Superior temporal gyrus (tissue), 1 donor: ENCODE measurements around the gene PTPRQ.
A peak's percentile ranks its signal among the peaks of the same experiment; 100 is the strongest.
"Not testable (repeated sequence)": the region's sequence is repeated elsewhere in the genome, so short reads cannot be mapped to it uniquely, and the experiment has no call there.

Experiments
- DNase-seq: peaks from one replicate; pipeline ENCODE4 v3.0.0-alpha.2; 2016; ENCODE audit errors: extremely low spot score

Gene PTPRQ

DNA sequence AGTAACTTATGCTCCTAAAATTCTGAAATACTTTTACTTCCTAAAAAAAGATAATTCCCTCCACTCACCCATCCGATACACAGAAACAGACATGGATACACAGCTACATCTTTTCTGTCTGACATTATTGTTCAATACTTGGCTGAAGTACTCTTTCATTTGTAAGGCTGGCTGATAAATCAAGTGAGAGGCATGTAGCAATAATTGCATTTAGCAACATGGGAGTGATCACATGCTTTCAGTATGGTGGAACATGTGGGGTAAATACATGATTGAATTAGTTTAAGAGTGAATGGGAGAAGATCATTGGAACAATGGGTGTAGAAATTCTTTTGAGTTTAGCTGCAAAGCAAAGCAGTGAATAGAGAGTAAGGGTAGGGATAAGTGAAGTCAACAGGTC is 25.6 kb downstream of the PTPRQ start:
- no peak for DNase-seq

DNA sequence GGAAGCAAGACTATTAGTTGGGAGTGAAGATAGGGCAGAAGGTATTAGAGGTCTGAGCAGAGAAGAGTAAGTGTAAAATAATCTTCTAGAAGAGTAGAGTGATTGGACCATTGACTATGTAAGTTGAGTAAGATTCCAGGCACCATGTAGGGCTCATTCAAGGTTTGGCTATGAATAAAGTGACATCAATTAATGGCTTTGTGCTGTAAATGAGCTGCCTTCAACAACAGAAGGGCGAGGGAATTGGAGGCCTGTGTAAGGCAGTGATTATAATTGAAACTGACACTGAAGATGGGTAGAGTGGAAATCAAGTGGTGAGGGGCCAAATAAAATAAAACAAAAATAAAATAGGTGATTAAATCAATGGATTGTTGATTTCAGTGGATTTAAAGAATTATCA is 26.4 kb downstream of the PTPRQ start:
- DNase-seq: no peak

DNA sequence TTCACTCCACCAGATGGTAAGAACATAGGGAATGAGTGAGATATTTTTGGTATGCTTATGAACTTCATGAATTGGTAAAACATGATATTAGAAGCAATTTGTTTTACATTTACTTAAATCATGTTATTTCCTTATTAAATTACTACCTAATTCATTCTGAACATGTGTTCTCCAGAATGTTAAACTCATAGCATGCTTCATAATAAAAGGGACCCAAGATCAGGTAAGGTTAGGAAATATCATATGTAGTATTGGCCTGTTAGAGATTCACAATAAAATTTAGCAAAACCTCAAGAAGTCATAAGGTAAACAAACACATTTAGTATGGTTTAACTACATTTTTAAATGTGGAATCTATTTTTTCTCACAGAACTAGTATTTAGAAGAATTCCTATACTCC is 28.2 kb downstream of the PTPRQ start:
- DNase-seq: no peak

DNA sequence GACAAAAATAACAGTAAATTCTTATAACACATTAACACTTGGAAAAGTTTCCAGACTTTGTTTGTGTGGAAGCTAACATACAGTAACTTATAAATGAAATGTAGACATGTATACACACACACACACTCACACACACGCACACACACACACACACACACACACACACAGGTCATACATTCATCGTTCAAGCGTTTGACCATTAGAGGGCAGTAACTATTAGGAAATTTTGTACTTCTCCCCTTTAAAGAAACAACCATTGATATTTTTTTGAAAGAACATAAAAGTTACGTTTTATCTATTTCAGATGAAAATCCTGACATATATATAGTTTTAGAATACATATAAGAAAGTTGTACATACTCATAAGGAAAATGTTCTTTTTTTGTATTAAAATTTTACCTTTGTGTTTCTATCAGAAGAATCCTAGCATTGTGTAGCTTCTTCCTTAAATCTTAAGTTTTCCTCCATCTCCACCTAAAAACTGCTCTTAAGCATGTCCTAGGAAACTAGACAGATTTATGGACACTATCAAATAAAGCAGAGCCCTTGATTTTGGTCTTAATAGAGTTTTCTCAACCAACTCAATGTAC is 29.0 kb downstream of the PTPRQ start:
- peak; percentile 42 for DNase-seq

DNA sequence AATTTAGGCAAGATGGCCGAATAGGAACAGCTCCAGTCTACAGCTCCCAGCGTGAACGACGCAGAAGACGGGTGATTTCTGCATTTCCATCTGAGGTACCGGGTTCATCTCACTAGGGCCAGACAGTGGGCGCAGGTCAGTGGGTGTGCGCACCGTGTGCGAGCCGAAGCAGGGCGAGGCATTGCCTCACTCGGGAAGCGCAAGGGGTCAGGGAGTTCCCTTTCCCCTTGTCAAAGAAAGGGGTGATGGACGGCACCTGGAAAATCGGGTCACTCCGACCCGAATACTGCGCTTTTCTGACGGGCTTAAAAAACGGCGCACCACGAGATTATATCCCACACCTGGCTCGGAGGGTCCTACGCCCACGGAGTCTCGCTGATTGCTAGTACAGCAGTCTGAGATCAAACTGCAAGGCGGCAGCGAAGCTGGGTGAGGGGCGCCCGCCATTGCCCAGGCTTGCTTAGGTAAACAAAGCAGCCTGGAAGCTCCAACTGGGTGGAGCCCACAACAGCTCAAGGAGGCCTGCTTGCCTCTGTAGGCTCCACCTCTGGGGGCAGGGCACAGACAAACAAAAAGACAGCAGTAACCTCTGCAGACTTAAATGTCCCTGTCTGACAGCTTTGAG is 33.6 kb downstream of the PTPRQ start:
- DNase-seq: not testable (repeated sequence)

DNA sequence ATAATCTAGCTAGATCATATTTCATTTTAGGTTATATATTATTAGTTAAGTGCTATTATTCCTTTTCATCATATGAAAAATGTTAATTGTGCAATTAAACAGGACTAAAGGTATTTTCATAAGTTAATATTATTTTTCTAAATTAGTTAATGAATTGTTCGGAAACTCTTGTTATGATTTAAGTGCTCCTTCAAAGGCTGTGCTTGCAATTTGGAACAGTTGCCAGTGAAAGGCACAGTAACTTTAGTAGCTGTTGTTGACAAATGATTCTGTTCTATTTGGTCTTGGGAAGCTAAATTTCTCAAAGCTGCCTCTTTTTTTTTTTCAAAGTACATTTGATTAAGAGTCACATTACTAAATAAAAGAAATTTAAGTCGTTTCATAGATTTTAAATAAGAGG is 40.7 kb downstream of the PTPRQ start:
- DNase-seq: no peak

DNA sequence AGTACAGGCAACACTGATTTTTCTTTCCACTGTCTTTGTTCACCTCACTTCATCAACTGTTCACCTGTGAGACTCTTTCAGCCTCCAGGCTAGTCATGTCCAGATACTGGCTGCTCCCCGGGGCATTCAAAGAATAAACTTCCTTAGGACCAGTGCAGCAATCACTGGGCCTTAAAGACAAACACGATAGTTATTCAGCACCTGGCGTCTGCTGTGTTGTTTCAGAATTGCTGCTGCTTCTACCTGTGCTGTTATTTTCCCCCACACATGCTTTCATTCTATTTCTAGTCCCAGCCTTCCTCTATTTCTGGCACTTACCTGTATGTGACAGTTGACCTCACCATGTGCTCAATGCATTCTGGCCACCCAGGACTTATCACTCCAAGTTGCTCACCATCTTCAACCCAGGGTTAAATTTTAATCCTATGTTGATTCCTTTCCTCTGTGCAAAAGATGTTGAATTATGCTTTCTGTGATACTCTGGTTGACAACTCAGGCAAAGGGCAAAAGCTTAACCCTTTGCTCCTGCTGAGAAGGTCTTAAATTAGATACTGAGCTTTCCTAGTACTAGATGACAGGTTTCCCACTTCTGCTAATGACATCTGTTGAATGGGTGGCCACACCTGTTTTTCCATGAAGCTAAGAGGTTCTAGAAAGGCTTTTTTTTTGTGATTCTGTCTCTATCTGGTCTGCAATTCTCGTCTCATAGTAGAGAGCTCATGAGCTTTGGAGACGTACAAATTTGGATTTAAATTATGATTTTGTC is 41.4 kb downstream of the PTPRQ start:
- no peak for DNase-seq

DNA sequence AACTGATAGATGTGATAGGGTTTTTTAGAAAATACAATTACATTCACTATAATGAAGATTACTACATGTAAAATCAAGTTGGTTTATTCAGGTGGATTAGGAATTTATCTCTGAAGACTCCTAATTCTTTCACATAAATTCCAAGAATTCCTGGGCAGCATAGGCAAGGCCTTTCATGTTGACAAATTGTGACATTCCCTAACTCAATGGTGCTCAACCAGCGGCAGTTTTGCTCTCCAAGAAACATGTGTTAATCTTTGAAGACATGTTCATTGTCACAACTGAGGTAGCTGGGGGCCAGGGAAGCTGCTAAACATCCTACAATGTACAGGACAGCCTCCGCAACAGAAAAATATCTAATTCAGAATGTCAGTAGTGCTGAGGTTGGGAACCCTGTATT is 46.3 kb downstream of the PTPRQ start:
- DNase-seq: no peak

DNA sequence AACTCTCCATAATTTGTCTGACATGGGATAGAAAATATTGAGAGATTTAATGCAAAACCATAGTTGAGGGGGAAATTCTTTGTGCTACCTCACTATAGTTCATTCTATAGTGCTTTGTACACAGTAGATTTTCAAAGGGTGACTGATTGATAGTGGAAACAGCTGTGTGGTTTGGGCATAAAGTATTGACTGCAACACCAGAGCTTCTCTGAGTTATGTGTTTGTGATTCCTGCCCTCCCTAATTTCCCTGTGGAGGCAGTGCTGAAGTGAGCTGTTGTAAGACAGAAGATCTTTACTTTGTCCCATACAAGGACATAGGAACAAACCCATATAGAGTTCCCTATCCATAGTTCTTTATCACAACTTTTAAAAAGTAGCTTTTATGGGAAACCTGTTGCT is 47.1 kb downstream of the PTPRQ start:
- DNase-seq: no peak

DNA sequence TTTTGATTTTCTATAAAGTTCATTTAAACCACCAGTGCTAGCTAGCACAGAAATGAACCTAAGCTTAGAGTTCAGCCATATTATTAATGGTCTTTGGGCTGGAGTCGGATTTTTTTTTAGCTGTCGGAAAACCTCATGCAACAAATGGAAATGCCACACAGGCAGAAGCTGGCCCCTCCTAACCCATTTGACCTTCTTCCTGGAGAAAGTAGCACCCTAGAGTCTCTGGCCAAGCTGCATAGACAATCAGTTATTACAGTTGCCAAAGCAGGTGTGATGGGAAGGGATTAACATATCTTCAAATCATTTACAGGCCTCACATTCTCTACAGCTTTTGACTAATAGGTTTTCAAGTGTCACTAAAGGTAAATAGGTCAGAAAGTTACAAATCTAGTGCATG is 49.4 kb downstream of the PTPRQ start:
- no peak for DNase-seq

DNA sequence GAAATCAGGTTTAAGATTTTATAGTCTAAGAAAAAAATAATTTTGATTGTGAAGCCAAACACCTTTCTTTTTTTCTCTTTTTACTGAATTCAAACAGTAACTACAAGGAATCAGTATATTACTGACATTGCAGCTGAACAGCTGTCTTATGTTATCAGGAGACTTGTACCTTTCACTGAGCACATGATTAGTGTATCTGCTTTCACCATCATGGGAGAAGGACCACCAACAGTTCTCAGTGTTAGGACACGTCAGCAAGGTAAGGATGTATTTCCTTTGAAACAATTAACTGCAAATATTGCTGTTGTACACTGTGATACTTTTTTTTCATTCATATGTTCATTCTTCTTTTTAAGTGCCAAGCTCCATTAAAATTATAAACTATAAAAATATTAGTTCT is 50.8 kb downstream of the PTPRQ start:
- DNase-seq: no peak

DNA sequence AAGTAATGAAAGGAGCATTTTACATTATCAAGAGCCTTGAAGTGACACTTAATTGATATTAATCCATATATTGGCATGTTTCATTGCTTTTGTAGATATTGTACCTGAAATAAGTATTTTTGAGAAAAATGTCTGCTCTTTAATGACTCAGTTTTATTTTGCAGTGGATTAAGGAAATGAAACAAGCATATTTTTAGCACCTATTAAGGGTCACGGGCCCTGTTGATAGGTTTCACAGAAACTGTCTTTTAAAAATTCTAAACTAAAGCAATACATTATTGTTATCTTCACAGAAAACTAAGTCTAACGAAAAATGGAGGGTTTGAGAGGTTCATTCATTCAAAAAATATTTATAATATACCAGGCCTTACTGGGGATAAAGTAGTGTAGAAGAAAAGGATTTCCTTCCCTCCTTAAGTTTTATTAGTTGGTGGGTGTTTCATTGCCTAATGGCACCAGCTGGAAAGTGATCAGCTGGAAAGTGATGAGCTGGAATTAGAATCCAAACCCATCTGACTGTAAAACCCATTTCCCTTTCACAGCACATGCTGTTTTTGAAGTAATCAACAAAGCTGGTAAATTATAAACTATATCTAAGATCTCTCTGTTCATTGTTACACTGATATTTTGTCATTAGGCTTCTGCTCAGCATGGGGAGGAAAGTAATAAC is 54.2 kb downstream of the PTPRQ start:
- DNase-seq: no peak

DNA sequence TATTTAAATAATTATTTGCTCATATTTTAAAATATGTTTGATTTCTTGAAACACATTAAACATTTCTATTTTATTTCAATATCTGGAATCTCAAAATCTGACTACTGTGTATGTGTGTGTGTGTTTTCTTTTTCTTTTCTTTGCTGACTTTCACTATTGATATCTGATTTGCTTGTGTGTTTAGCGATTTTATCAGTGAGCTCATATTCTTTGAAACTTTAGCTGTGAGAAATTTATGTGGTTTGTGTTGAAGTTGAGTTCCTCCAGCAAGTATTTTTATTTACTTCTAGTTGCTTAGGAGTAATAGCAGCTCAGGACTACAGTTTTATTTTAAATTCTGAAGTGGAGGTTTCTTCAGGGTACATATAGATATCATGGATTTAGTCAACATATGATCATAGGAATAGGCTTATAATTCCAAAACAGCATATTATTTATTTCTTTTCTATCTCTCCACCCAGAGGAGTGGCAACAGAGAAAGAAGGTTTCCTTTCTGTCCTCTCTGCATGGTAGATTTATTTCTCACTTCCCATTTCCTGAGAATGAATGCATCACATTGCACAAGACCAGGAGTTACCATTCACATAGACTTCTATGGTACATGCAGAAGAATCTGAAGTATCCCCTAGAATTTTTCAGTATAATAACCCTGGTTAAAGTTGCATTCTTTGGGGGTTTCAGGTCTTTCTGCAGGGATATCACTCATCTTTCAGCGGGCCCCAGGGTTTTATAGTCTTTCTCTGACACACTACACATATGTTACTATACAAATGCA is 60.5 kb downstream of the PTPRQ start:
- no peak for DNase-seq

DNA sequence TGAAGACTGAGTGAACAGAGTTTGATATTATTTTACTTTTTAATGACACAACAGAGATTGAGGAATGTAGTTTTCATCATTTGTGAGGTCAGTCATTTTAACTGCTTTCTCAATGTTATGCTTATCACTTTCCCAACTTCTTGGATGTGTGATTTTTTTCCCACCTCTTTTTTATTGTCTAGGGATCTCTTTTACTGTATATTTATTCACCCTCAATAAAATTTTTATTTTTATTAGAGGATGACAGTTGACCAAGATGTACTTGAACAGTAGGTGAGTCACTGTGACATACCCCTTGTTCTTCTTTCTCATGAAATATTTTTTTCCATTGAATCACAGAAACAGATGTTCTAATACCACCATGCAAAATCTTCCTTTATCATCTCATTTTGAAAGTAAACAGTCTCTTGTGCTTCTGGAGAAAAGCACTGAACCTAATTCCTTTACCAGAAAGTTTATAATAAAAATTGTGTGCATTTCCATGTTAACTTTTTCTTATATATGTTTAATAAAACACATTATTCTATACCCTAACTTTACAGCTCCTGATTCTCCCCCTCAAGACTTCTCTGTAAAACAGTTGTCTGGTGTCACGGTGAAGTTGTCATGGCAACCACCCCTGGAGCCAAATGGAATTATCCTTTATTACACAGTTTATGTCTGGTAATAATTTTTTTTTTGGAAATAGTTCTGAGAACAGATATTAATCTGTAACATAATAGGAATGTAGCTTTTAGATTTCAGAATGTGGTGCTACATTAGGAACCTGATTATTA is 65.9 kb downstream of the PTPRQ start:
- DNase-seq: no peak

DNA sequence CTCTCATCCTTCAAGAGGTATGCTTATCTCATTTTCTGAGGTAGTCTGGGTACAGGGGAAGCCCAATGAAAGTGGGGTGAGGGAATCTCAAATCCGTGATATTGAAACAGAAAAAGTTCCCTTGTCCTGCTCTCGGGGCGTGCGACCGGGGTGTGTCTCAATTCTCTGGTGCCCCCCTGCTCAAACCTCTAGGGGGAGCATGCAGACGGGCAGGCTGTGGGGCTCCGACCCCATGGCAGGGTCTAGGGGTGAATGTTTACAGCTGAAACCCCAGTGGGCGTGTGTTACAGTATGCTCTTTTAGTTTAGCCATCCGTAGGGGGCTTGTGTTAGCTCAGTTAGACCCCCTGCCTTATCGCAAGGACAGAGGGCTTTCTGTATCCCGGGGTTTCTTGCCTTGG is 68.7 kb downstream of the PTPRQ start:
- DNase-seq: no peak

DNA sequence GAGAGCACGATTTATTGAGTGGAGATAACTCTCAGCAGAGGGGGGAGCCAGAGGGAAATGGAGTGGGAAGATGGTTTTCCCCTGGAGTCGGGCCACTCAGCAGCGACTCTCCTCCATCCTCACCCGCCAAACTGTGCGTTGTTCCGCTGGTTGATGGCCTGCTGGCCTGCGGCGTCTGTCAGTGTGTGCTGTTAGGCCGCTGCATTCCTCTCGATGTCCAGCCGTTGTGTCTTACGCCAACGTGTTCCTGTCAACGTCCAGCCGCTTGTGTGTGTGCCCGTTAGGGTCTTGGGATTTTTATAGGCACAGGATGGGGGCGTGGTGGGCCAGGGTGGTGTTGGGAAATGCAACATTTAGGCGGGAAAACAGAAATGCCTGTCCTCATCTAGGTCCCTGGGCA is 69.2 kb downstream of the PTPRQ start:
- DNase-seq: no peak

DNA sequence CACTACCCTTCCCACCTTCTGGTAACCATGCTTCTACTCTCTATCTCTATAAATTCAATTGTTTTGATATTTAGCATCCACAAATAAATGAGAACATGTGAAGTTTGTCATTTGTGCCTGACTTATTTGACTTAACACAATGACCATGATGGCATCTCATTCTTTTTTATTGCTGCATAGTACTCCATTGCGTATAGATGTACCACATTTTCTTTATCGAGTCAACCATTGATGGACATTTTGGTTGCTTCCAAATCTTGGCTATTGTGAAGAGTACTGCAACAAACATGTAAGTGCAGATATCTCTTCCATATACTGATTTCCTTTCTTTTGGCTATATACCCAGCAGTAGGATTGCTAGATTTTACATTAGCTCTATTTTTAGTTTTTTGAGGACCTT is 73.6 kb downstream of the PTPRQ start:
- no peak for DNase-seq

DNA sequence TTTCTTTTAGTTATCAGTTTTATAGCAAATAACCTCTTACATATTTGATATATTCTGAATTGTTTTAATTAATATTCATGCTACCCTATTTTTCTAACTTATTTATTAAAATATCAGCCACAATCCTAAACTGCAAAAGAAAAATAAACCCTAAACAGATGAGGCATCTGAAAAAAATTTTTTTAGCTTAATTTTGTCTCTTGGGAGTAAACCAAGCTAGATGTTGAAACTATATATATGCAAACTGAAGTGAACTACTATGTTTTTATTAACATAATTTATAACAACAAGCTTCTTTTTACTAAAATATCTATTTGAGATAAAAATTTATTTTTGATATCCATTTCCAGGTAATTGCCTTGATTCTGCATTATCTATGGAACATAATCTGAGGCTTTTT is 87.6 kb downstream of the PTPRQ start:
- no peak for DNase-seq

DNA sequence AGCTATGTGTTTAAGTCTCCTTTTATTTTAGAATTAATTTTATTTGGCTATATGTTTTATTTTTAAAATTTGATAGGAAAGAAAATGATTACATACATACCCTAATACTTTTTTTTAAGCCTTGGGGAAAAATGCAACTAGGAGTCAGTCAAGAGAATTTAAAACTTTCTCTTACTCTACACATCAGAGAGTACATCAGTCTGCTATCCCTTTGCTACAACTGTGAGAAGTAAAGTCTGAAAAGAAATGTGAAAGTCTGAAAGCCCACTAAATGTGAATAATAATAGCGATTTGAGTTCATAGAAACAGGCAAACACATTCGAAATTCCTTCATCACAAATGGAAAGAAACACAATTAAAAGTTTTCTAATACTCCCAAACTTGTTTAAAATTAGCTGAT is 95.0 kb downstream of the PTPRQ start:
- DNase-seq: no peak

DNA sequence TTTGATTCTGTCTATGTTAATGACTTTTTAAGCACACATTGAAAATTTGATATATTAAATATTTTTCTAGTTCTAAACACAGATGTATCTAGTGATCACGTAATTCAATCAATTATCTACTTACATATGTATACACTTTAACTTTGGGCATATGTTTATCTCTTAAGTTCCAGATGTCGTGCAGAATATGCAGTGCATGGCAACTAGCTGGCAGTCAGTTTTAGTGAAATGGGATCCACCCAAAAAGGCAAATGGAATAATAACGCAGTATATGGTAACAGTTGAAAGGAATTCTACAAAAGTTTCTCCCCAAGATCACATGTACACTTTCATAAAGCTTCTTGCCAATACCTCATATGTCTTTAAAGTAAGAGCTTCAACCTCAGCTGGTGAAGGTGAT is 105.3 kb downstream of the PTPRQ start:
- no peak for DNase-seq

DNA sequence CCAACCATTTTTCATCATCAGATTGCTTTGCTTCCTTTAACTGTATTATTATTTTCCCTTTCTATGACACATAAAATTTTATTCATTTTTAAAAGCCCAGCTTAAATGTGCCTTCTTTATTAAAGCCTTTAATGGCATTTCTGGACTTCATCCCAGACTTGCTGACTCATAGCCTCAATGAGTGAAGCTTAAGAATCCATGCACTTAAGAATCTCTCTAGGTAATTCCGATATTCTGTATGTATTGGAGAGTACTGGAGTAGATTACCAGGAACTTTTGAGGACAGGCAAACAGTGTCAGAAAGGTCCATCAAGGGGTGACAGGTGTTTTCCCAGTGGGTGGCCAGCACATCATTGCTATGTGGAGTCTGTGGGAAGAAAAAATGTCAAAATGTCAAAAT is 107.9 kb downstream of the PTPRQ start:
- DNase-seq: no peak
